Natural killer cell (primary cell): Measurements from ENCODE around the gene SH3D19. TPM values are rescaled to one million over a fixed set of nuclear protein-coding genes. Genes with fewer than 3 reads are reported as not detected.
"Not testable (repeated sequence)": the region's sequence is repeated elsewhere in the genome, so short reads cannot be mapped to it uniquely, and the experiment has no call there.

Experiments used
- ATAC-seq, 3 donors: fragments of 150-1000 bp in 2 of 3; fragments of 200-7000 bp in 1 of 3; cut with Tn5 transposase; 1 replicate in 1 of 3; 2 replicates in 2 of 3; pipeline ENCODE4 v1.10.0; 2021; ENCODE audit warnings: mild to moderate bottlenecking in 2 of 3, moderate library complexity in 2 of 3
- DNase-seq, 2 donors: peaks; one replicate each; pipeline versions ENCODE4 v3.0.0 to v3.0.0-alpha.2; 2013 to 2021; ENCODE audit warnings: mixed read lengths in 1 of 2
- H3K27ac ChIP-seq: one replicate; pipeline ENCODE4 v1.5.1; 2013; ENCODE audit warnings: mild to moderate bottlenecking, low read length
- H3K27me3 ChIP-seq: one replicate; pipeline ENCODE4 v1.6.1; 2013; ENCODE audit warnings: low read length; ENCODE audit not compliant: control insufficient read depth, insufficient read depth
- H3K36me3 ChIP-seq: one replicate; pipeline ENCODE4 v1.6.1; 2013; ENCODE audit warnings: low read length; ENCODE audit not compliant: control insufficient read depth, insufficient read depth
- H3K4me1 ChIP-seq: one replicate; pipeline ENCODE4 v1.6.1; 2013; ENCODE audit warnings: low read length; ENCODE audit not compliant: control insufficient read depth, insufficient read depth
- H3K4me3 ChIP-seq: one replicate; pipeline ENCODE4 v1.5.1; 2013; ENCODE audit warnings: low read length
- H3K9me3 ChIP-seq: one replicate; pipeline ENCODE4 v1.6.1; 2013; ENCODE audit warnings: low read length; ENCODE audit not compliant: control insufficient read depth, insufficient read depth
- H3K27ac Mint-ChIP-seq, 2 donors: one replicate each; pipeline ENCODE4 v1.8.0; 2022; ENCODE audit warnings: mild to moderate bottlenecking in 2 of 2, mixed read lengths in 2 of 2, moderate library complexity in 1 of 2
- H3K27me3 Mint-ChIP-seq, 2 donors: one replicate each; pipeline ENCODE4 v1.8.0; 2022; ENCODE audit warnings: low read depth in 2 of 2, mixed read lengths in 2 of 2
- H3K36me3 Mint-ChIP-seq: one replicate; pipeline ENCODE4 v1.8.0; 2022; ENCODE audit warnings: mixed read lengths
- H3K4me1 Mint-ChIP-seq, 2 donors: one replicate each; pipeline ENCODE4 v1.8.0; 2022; ENCODE audit warnings: mixed read lengths in 2 of 2
- H3K4me3 Mint-ChIP-seq: one replicate; pipeline ENCODE4 v1.8.0; 2022; ENCODE audit warnings: mild to moderate bottlenecking, moderate library complexity, mixed read lengths
- H3K9me3 Mint-ChIP-seq, 2 donors: one replicate each; pipeline ENCODE4 v1.8.0; 2022; ENCODE audit warnings: mixed read lengths in 2 of 2
- CTCF ChIP-seq: fragments of 200-600 bp; IDR thresholded peaks from one replicate; pipeline ENCODE4 v1.8.0; 2022; ENCODE audit warnings: antibody characterized with exemption
- WGBS: methylation state at CpG from one replicate; pipeline ENCODE4 v1.1.7; 2013; ENCODE audit warnings: missing lambda C conversion rate; ENCODE audit not compliant: insufficient coverage; 5-methylcytosine and 5-hydroxymethylcytosine counted together
- intact Hi-C: fragments of 100-400 bp; cut with micrococcal nuclease; formaldehyde crosslinking; loops from one replicate; pipeline ENCODE4 v1.14.2; 2022
- total RNA-seq, 4 donors: library from RNA; stranded (reverse); fragments of 120-200 nt in 1 of 4; gene quantifications; one replicate each; pipeline versions ENCODE4 v1.2.3 to v1.2.4, GENCODE V29; 2013 to 2022

Gene SH3D19
- total RNA-seq, 3 donors from 2014 or later (not counting 1 experiment from before 2014, with no cell fraction given): 0.13 TPM; not detected in 2

- no peaks in the 10 kb centered on the region for H3K4me1 ChIP-seq
- DNase-seq (no peak), ATAC-seq (no peak)
- no peaks in the 10 kb centered on the region for H3K9me3 ChIP-seq
- no peak for TF ChIP-seq CTCF
- Mint-ChIP-seq H3K36me3 (no peaks in the 10 kb centered on the region), H3K4me1 (no peaks in the 10 kb centered on the region), H3K4me3 (no peak overlapping the region), H3K27ac (no peak overlapping the region), H3K9me3 (no peaks in the 10 kb centered on the region), H3K27me3 (peaks cover 0 to 3% of the 10 kb centered on the region in 2 donors)
- H3K4me3 ChIP-seq: no peak overlapping the region
- no peak overlapping the region for H3K27ac ChIP-seq
- 78% methylated on average over 4 of the region's 4 CpGs for WGBS
- H3K36me3 ChIP-seq: no peaks in the 10 kb centered on the region
- no peaks in the 10 kb centered on the region for H3K27me3 ChIP-seq
- intact Hi-C loops: no loop called here
Observed at GRCh38 chr4:151257704-151258103, 67.7 kb downstream of the SH3D19 start.

GRCh38 chr4:151256134-151256533 lies 69.3 kb downstream of the SH3D19 start:
- H3K4me3 Mint-ChIP-seq: no peak overlapping the region
- Histone ChIP-seq H3K27ac (no peak overlapping the region), H3K9me3 (no peaks in the 10 kb centered on the region), H3K4me3 (no peak overlapping the region), H3K27me3 (no peaks in the 10 kb centered on the region), H3K4me1 (no peaks in the 10 kb centered on the region), H3K36me3 (no peaks in the 10 kb centered on the region)
- peaks cover 0 to 3% of the 10 kb centered on the region in 2 donors for H3K27me3 Mint-ChIP-seq
- ATAC-seq (no peak), DNase-seq (no peak)
- no peaks in the 10 kb centered on the region for H3K36me3 Mint-ChIP-seq
- intact Hi-C loops: no loop called here
- H3K27ac Mint-ChIP-seq: no peak overlapping the region
- WGBS: 88% methylated on average over 1 of the region's 2 CpGs
- H3K9me3 Mint-ChIP-seq: no peaks in the 10 kb centered on the region
- TF ChIP-seq CTCF: no peak
- no peaks in the 10 kb centered on the region for H3K4me1 Mint-ChIP-seq

- ATAC-seq, H3K4me3 ChIP-seq, H3K27ac Mint-ChIP-seq, H3K9me3 Mint-ChIP-seq, H3K27me3 ChIP-seq, H3K4me1 ChIP-seq, H3K4me1 Mint-ChIP-seq, H3K27me3 Mint-ChIP-seq, H3K36me3 Mint-ChIP-seq, H3K27ac ChIP-seq, H3K36me3 ChIP-seq, H3K4me3 Mint-ChIP-seq, DNase-seq, H3K9me3 ChIP-seq, intact Hi-C loops: not testable (repeated sequence)
- WGBS: 97% methylated on average over 16 of the region's 17 CpGs
Observed at GRCh38 chr4:151255680-151256079, 69.7 kb downstream of the SH3D19 start.

GRCh38 chr4:151255226-151255625 lies 70.2 kb downstream of the SH3D19 start:
- H3K4me1 Mint-ChIP-seq, DNase-seq, H3K27me3 Mint-ChIP-seq, H3K4me3 Mint-ChIP-seq, H3K27ac Mint-ChIP-seq, intact Hi-C loops, H3K9me3 ChIP-seq, H3K27ac ChIP-seq, H3K36me3 ChIP-seq, ATAC-seq, H3K27me3 ChIP-seq, H3K9me3 Mint-ChIP-seq, H3K4me3 ChIP-seq, H3K36me3 Mint-ChIP-seq, H3K4me1 ChIP-seq: not testable (repeated sequence)
- 100% methylated on average over 5 of the region's 28 CpGs for WGBS
